ENCODE results near the gene EHD4. TPM values are rescaled to one million over a fixed set of nuclear protein-coding genes. Genes with fewer than 3 reads are reported as not detected.

The EHD4 gene
- total RNA-seq, 4 donors from 2014 or later = 10.0 to 25.4 (median 20.3) TPM

DNA sequence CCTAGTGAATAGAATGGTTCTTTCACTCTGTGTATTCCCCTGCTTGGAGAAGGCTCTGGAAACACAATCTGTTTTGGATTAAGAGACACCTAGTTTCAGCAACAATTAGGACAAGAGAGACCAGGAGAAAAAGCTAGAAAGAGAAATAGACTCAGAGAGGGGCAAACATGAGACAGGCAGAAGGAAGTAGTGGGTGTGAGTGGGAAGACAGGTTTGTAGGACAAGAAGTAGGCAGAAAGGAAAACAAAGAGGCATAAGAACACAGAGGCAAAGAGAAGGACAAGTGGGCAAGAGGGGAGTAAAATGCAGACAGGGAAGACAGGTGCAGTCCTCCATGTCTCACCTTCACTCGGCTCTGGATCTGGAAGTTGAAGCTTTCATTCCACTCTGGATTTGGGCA, 35.0 kb upstream of the EHD4 start:
- Histone ChIP-seq H3K36me3 (no peaks in the 10 kb centered on the region), H3K27ac (no peak overlapping the region), H3K27me3 (no peaks in the 10 kb centered on the region), H3K4me1 (no peaks in the 10 kb centered on the region), H3K4me3 (no peak overlapping the region), H3K9me3 (peaks cover 0 to 10% (median 0%) of the 10 kb centered on the region in 3 donors)
- TF ChIP-seq, protein P1, sequence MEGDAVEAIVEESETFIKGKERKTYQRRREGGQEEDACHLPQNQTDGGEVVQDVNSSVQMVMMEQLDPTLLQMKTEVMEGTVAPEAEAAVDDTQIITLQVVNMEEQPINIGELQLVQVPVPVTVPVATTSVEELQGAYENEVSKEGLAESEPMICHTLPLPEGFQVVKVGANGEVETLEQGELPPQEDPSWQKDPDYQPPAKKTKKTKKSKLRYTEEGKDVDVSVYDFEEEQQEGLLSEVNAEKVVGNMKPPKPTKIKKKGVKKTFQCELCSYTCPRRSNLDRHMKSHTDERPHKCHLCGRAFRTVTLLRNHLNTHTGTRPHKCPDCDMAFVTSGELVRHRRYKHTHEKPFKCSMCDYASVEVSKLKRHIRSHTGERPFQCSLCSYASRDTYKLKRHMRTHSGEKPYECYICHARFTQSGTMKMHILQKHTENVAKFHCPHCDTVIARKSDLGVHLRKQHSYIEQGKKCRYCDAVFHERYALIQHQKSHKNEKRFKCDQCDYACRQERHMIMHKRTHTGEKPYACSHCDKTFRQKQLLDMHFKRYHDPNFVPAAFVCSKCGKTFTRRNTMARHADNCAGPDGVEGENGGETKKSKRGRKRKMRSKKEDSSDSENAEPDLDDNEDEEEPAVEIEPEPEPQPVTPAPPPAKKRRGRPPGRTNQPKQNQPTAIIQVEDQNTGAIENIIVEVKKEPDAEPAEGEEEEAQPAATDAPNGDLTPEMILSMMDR (IDR thresholded peaks at IDR 0.05) = no peak
- TF ChIP-seq EP300 (IDR thresholded peaks at IDR 0.05) = no peak
- TF ChIP-seq POLR2A (IDR thresholded peaks at IDR 0.05) = no peak
- TF ChIP-seq POLR2AphosphoS5 (IDR thresholded peaks at IDR 0.05) = no peak
- 100% methylated on average over 1 of the region's 1 CpG; no CpG with 5 or more reads in 1 of the 2 donors for WGBS, 2 donors (ENCODE audit: low coverage in 1 of 2)
- ATAC-seq = no peak

DNA sequence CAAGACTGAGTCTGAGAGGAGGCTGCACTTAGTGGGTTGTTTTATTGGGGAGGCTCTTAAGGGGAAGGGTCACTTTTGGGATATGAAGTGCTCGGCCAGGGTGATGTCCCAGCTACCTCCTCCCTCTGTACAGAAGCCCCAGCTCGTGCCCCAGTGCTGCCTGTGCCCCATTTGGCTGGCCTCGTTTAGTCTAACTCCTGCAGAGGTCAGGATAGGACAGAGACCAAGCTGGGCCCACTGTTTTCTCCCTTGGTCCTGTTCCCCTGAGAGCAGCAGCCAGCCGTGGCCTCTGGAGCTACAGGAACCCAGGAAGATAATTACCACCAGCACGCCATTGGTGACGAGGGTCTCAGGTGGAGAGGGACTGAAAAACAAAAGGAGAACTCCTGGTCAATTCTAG, 30.0 kb upstream of the EHD4 start:
- Histone ChIP-seq H3K36me3 (no peaks in the 10 kb centered on the region), H3K9me3 (peaks cover 0 to 5% (median 0%) of the 10 kb centered on the region in 3 donors), H3K4me3 (no peak overlapping the region), H3K27ac (no peak overlapping the region), H3K27me3 (no peaks in the 10 kb centered on the region), H3K4me1 (no peaks in the 10 kb centered on the region)
- TF ChIP-seq EP300 (IDR thresholded peaks at IDR 0.05) (no peak), POLR2A (IDR thresholded peaks at IDR 0.05) (no peak), POLR2AphosphoS5 (IDR thresholded peaks at IDR 0.05) (no peak)
- ATAC-seq = no peak
- WGBS, 2 donors (ENCODE audit: low coverage in 1 of 2) = 64 to 65% methylated on average over 3 to 5 of the region's 6 CpGs

DNA sequence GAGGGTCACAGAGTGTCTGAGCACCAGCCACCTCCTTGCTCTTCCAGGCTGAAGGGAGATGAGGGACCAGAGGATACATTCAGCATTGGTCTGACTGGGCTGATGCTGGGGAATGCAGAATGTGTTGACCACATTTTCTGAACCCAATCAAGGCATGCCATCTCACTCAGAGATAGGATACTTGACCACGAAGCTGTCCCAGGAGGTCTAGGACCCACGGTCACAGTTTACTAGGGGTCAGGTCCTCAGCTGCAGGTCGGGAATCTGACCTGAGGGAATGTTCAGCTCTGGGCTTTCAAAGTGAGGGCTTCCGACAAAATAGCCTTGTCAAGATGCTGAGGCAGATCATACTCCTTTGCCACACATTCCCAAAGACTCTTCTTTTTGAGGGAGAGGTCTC, 28.9 kb upstream of the EHD4 start:
- Histone ChIP-seq H3K27ac (no peak overlapping the region), H3K4me3 (no peak overlapping the region), H3K36me3 (no peaks in the 10 kb centered on the region), H3K27me3 (no peaks in the 10 kb centered on the region), H3K9me3 (no peaks in the 10 kb centered on the region), H3K4me1 (no peaks in the 10 kb centered on the region)
- ATAC-seq = no peak
- 81 to 83% methylated on average over 1 to 4 of the region's 4 CpGs for WGBS, 2 donors (ENCODE audit: low coverage in 1 of 2)
- TF ChIP-seq EP300 (IDR thresholded peaks at IDR 0.05) (no peak), POLR2A (IDR thresholded peaks at IDR 0.05) (no peak), POLR2AphosphoS5 (IDR thresholded peaks at IDR 0.05) (no peak)
- TF ChIP-seq, protein P1 (IDR thresholded peaks at IDR 0.05) = no peak

GRCh38 chr15:41999290-42000285, 27.2 kb upstream of the EHD4 start:
- ATAC-seq = no peak
- WGBS, 2 donors (ENCODE audit: low coverage in 1 of 2) = 62 to 72% methylated on average over 3 to 7 of the region's 15 CpGs
- Histone ChIP-seq H3K36me3 (no peaks in the 10 kb centered on the region), H3K4me1 (no peaks in the 10 kb centered on the region), H3K27ac (no peak overlapping the region), H3K4me3 (no peak overlapping the region), H3K27me3 (no peaks in the 10 kb centered on the region), H3K9me3 (no peaks in the 10 kb centered on the region)
- TF ChIP-seq EP300 (IDR thresholded peaks at IDR 0.05) = no peak
- TF ChIP-seq POLR2AphosphoS5 (IDR thresholded peaks at IDR 0.05) = no peak
- TF ChIP-seq, protein P1 (IDR thresholded peaks at IDR 0.05) = no peak
- TF ChIP-seq POLR2A (IDR thresholded peaks at IDR 0.05) = no peak

DNA sequence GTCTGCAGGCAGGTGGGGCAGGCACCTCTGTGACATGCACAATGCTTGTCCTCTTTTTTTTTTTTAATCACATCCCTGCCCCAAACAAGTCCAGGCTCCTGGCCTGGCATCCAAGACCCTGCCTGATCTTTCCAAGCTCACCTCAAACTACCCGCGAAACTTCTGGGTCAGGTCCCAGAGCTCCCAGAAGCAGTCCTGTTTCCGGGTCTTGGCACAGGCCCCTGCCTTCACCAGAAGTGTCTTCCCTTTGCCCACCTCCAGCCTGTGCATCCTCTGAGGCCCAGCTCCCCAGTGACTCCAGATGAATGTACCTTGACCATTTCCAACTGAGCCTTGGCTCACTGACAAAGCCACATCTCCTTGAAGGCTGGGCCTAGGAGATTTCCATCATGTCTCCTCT, 25.5 kb upstream of the EHD4 start:
- no peaks in the 10 kb centered on the region for H3K9me3 ChIP-seq
- TF ChIP-seq, protein P1 (IDR thresholded peaks at IDR 0.05) = no peak
- no peak for TF ChIP-seq POLR2A (IDR thresholded peaks at IDR 0.05)
- no peak for TF ChIP-seq POLR2AphosphoS5 (IDR thresholded peaks at IDR 0.05)
- no peak for TF ChIP-seq EP300 (IDR thresholded peaks at IDR 0.05)

More for the DNA sequence above, 25.5 kb upstream of the EHD4 start:
- Histone ChIP-seq H3K4me3 (no peak overlapping the region), H3K27me3 (no peaks in the 10 kb centered on the region), H3K36me3 (no peaks in the 10 kb centered on the region), H3K27ac (no peak overlapping the region), H3K4me1 (no peaks in the 10 kb centered on the region)
- ATAC-seq = no peak
- WGBS, 2 donors (ENCODE audit: low coverage in 1 of 2) = 85 to 100% methylated on average over 1 to 3 of the region's 3 CpGs

All from gastroesophageal sphincter (tissue), 4 donors.